A549 (cell line): ENCODE data around the gene SLC9A3.

Experiments
- CTCF ChIP-seq: fragments of >200 bp; sonication (Bioruptor Twin); formaldehyde crosslinking; IDR thresholded peaks from 3 replicates; pipeline ENCODE4 v1.5.1; 2016
- ESRRA ChIP-seq: fragments of 150-350 bp; IDR thresholded peaks from 2 replicates; pipeline ENCODE4 v1.6.1; 2014; ENCODE audit warnings: mild to moderate bottlenecking, low read length, borderline replicate concordance
- JUN ChIP-seq, 2 experiments: fragments of >200 bp; sonication (Bioruptor Twin); formaldehyde crosslinking; IDR thresholded peaks; 2 replicates in 1 of 2; 3 replicates in 1 of 2; pipeline ENCODE4 v1.6.1; 2016 to 2017
- USF2 ChIP-seq: fragments of 450-650 bp; IDR thresholded peaks from 2 replicates; pipeline ENCODE4 v1.6.1; 2014; ENCODE audit warnings: antibody characterized with exemption

DNA sequence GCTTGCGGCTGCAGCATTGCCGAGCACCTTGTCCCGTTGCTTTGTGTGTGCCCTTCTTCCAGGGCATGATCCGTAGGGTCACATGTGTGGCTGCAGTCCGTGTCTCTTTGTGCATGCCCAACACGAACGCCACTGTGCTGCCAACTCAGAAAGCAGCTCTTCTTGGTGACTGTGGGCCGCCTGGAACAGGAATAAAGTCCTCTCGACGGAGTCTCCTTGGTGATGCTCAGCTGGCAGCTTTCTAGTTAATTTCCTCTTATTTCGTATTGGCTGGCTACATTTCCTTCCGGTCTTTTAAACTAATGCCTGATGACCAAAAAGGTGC is 75.5 kb downstream of the SLC9A3 start:
- TF ChIP-seq JUN (IDR thresholded peaks at IDR 0.05) (no peak), ESRRA (no peak), CTCF (no peak), USF2 (no peak)
